Stomach smooth muscle (tissue), 2 donors: ENCODE results near the gene OBSCN.

Source experiments
- H3K27ac ChIP-seq: one replicate; pipeline ENCODE4 v1.7.0; 2013; ENCODE audit warnings: mild to moderate bottlenecking, low read length, inconsistent platforms
- H3K27me3 ChIP-seq, 2 donors: one replicate each; pipeline ENCODE4 v1.7.0; 2013; ENCODE audit warnings: low read length in 2 of 2; ENCODE audit not compliant: insufficient read depth in 2 of 2, control insufficient read depth in 1 of 2
- H3K36me3 ChIP-seq, 2 donors: one replicate each; pipeline ENCODE4 v1.7.0; 2013; ENCODE audit warnings: low read length in 2 of 2; ENCODE audit not compliant: control insufficient read depth in 2 of 2, insufficient read depth in 2 of 2
- H3K4me1 ChIP-seq: one replicate; pipeline ENCODE4 v1.7.0; 2013; ENCODE audit warnings: low read length; ENCODE audit not compliant: control insufficient read depth, insufficient read depth
- H3K4me3 ChIP-seq, 2 donors: one replicate each; pipeline ENCODE4 v1.7.0; 2013; ENCODE audit warnings: low read length in 2 of 2
- H3K9ac ChIP-seq, 2 donors: one replicate each; pipeline ENCODE4 v1.7.0; 2013; ENCODE audit warnings: low read length in 2 of 2, mild to moderate bottlenecking in 1 of 2
- H3K9me3 ChIP-seq, 2 donors: one replicate each; pipeline ENCODE4 v1.7.0; 2013; ENCODE audit warnings: low read length in 2 of 2; ENCODE audit not compliant: control insufficient read depth in 2 of 2
- donor health status: healthy.
- donor health status: Pancreatic carcinoma.

Gene OBSCN

DNA sequence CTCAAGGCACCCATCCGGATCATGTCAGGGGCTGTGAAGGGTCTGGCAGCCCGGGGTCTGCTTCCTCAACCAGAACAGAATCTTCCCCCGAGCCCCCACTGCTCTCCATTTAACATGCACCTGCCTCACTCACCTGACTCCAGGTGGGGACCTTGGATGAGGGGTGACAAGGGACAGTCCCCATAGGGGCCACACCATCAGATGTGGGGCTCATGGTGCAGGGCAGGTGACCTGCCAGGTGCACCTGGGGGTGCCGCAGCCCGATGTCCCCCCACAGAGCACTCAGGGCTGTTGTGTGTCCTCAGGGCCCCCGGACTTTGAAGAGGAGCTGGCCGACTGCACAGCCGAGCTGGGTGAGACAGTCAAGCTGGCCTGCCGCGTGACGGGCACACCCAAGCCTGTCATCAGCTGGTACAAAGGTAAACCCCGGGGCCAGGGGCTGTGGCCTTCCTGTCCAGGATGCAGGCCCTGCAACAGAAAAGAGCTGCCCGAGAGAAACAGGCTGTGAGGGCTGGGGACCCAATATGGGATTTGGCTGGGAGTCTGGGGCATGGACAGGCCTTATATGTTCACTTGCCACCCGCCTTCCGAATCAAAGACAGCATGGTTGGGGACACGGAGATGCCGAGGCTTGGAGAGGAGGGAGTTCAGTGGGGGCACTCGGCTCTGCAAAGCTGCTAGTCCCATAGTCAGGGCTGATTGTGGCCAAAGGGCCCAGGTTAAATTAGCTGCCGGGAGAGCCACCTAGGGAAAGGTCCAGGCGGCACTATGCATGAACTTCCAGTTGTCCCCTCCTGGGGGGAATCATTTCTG lies 134.2 kb downstream of the OBSCN start:
- Histone ChIP-seq H3K4me3 (no peak overlapping the region), H3K27ac (no peak overlapping the region), H3K9me3 (peaks cover 0 to 9% of the 10 kb centered on the region in 2 donors), H3K27me3 (no peaks in the 10 kb centered on the region), H3K4me1 (no peaks in the 10 kb centered on the region), H3K36me3 (no peaks in the 10 kb centered on the region), H3K9ac (no peak overlapping the region)

DNA sequence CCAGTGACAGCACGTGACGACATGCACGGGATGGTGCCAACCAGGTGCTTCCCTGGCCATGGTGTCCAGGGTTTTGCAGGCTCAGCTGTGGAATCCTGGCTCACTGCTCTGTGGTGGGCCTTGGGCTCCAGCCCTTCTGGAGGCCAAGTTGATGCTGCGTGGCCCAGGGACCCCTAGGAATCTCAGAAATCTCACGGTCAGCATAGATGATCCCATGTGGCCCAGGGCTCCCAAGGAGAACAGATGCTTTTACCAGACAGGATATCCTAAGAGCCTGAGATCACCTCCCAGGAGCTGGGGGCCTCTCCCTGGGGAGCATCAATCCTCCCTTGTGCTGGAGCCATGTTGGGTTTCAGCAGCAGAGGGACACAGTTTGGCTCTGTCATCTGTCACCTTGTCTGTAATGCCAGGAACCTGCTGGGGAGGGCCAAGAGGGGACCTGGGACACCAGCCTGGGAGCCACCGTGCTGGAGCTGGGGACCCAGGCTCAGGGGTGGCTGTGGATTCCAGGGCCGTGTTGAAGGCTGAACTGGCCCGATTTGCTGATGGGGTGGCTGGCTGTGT lies 134.9 kb downstream of the OBSCN start:
- no peak overlapping the region for H3K4me3 ChIP-seq
- no peak overlapping the region for H3K9ac ChIP-seq
- H3K27me3 ChIP-seq, result no peaks in the 10 kb centered on the region
- H3K27ac ChIP-seq, result no peak overlapping the region
- peaks cover 0 to 9% of the 10 kb centered on the region in 2 donors for H3K9me3 ChIP-seq
- no peaks in the 10 kb centered on the region for H3K4me1 ChIP-seq
- no peaks in the 10 kb centered on the region for H3K36me3 ChIP-seq

DNA sequence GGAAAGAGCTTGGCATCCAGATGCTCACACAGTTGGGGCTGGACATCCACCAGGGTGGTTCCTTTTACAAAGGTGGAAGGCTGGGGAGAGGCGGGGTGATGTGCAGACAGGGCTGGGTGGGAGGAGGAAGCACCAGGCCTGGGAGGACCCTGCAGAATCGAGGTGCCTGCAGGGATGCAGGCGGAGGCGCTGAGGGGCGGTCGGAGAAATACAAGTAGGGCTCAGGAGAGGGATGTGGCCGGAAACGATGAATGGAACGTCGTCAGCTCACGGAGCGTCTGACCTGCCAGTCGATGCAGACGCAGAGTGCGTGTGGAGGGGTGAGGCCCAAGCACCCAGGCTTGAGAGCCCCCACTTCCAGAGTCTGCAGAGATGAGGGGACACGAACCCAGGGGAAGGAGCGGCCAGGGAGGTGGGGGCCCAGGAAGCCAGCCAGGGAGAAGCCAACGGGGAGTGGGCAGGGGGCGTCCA lies 135.4 kb downstream of the OBSCN start:
- Histone ChIP-seq H3K4me1 (no peaks in the 10 kb centered on the region), H3K9me3 (peaks cover 0 to 9% of the 10 kb centered on the region in 2 donors), H3K27ac (no peak overlapping the region), H3K27me3 (no peaks in the 10 kb centered on the region), H3K36me3 (no peaks in the 10 kb centered on the region), H3K9ac (no peak overlapping the region), H3K4me3 (no peak overlapping the region)

GRCh38 chr1:228344631-228345072 lies 136.8 kb downstream of the OBSCN start:
- H3K27me3 ChIP-seq, result no peaks in the 10 kb centered on the region
- H3K4me1 ChIP-seq, result no peaks in the 10 kb centered on the region
- H3K9ac ChIP-seq, result no peak overlapping the region
- H3K36me3 ChIP-seq, result no peaks in the 10 kb centered on the region
- H3K27ac ChIP-seq, result no peak overlapping the region
- no peak overlapping the region for H3K4me3 ChIP-seq
- peaks cover 0 to 9% of the 10 kb centered on the region in 2 donors for H3K9me3 ChIP-seq

- no peak overlapping the region for H3K9ac ChIP-seq
- H3K4me1 ChIP-seq, result no peaks in the 10 kb centered on the region
- H3K9me3 ChIP-seq, result peaks cover 0 to 9% of the 10 kb centered on the region in 2 donors
- no peaks in the 10 kb centered on the region for H3K27me3 ChIP-seq
- H3K4me3 ChIP-seq, result no peak overlapping the region
- H3K27ac ChIP-seq, result no peak overlapping the region
- H3K36me3 ChIP-seq, result no peaks in the 10 kb centered on the region
These were observed 137.5 kb downstream of the OBSCN start for GRCh38 chr1:228345201-228345930.

DNA sequence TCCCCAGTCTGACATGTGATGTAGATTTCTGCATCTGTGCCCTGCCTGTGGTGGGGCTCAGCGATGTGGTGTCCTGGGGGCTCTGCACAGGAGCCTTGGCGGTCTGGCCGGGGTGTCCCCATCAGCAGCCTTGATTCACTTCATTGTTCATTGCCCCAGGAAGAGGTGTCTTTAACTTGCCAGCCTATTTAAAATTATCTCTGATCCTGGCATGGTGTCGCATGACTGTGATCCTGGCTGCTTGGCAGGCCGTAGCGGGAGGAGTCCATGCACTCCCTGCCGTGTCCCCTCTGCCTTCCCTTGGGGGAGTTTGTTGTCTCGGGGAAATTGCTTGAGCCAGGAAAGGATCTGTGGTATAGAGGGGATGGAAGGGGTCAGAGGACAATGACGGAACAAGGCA lies 138.9 kb downstream of the OBSCN start:
- Histone ChIP-seq H3K9ac (no peak overlapping the region), H3K27ac (no peak overlapping the region), H3K36me3 (no peaks in the 10 kb centered on the region)

DNA sequence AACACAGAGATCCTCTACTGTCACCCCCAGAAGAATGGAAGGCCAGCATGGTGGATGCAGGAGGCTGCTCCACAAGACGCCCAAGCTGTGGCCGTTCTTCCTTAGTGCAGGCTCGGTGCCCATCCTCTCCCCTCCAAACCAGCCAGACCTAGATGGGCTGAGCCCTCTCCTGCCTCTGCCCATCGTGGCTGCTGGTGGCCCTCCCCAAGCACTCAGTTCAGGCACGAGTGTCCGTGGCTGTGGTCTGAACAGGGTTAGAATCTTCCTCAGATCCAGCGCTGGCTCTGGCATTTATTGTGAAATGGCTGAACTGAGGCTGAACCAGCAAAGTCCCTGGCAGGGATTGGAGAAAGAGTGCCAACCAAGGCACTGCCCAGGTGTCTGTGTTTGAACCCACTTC lies 139.3 kb downstream of the OBSCN start:
- H3K9me3 ChIP-seq, result peaks cover 0 to 9% of the 10 kb centered on the region in 2 donors
- no peaks in the 10 kb centered on the region for H3K4me1 ChIP-seq
- no peak overlapping the region for H3K4me3 ChIP-seq
- no peaks in the 10 kb centered on the region for H3K27me3 ChIP-seq
- H3K27ac ChIP-seq, result no peak overlapping the region
- H3K36me3 ChIP-seq, result no peaks in the 10 kb centered on the region
- H3K9ac ChIP-seq, result no peak overlapping the region

More for the DNA sequence above, 138.9 kb downstream of the OBSCN start:
- Histone ChIP-seq H3K9me3 (peaks cover 0 to 9% of the 10 kb centered on the region in 2 donors), H3K27me3 (no peaks in the 10 kb centered on the region), H3K4me3 (no peak overlapping the region), H3K4me1 (no peaks in the 10 kb centered on the region)

GRCh38 chr1:228348708-228349467 lies 141.0 kb downstream of the OBSCN start:
- H3K4me3 ChIP-seq, result no peak overlapping the region

GRCh38 chr1:228349701-228350171 lies 141.9 kb downstream of the OBSCN start:
- Histone ChIP-seq H3K9me3 (peaks cover 0 to 2% of the 10 kb centered on the region in 2 donors), H3K27me3 (no peaks in the 10 kb centered on the region), H3K4me3 (no peak overlapping the region), H3K9ac (no peak overlapping the region), H3K27ac (no peak overlapping the region), H3K4me1 (no peaks in the 10 kb centered on the region), H3K36me3 (no peaks in the 10 kb centered on the region)

More at GRCh38 chr1:228348708-228349467, 141.0 kb downstream of the OBSCN start:
- peaks cover 0 to 9% of the 10 kb centered on the region in 2 donors for H3K9me3 ChIP-seq
- H3K4me1 ChIP-seq, result no peaks in the 10 kb centered on the region
- H3K27ac ChIP-seq, result no peak overlapping the region
- H3K9ac ChIP-seq, result no peak overlapping the region
- no peaks in the 10 kb centered on the region for H3K36me3 ChIP-seq
- no peaks in the 10 kb centered on the region for H3K27me3 ChIP-seq

DNA sequence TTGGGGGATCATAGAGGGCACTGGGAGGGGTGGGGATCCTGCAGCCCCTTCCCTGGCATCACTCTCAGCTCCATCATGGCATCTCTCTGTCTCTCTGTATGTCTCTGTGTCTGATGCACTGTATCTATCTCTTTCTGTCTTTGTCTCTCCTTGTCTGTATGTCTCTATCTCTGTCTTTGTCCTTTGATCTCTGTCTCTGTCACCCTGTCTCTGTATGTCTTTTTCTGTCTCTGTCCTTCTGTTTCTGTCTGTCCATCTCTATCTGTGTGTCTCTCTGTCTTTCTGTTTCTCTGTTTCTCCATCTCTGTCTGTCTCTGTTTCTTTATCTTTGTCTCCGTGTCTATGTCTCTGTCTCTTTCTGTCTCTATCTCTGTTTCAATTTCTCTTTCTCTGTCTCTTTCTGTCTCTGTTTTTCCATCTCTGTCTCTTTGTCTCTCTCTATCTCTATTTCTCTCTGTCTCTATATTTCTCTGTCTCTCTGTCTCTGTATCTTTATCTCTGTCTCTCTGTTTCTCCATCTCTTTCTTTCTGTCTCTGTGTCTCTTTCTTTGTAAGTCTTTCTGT lies 142.4 kb downstream of the OBSCN start:
- Histone ChIP-seq H3K36me3 (no peaks in the 10 kb centered on the region), H3K9ac (no peak overlapping the region), H3K9me3 (no peaks in the 10 kb centered on the region), H3K27me3 (no peaks in the 10 kb centered on the region), H3K27ac (no peak overlapping the region), H3K4me1 (no peaks in the 10 kb centered on the region), H3K4me3 (no peak overlapping the region)
